ENCODE results near the gene UBE2A.

DNA sequence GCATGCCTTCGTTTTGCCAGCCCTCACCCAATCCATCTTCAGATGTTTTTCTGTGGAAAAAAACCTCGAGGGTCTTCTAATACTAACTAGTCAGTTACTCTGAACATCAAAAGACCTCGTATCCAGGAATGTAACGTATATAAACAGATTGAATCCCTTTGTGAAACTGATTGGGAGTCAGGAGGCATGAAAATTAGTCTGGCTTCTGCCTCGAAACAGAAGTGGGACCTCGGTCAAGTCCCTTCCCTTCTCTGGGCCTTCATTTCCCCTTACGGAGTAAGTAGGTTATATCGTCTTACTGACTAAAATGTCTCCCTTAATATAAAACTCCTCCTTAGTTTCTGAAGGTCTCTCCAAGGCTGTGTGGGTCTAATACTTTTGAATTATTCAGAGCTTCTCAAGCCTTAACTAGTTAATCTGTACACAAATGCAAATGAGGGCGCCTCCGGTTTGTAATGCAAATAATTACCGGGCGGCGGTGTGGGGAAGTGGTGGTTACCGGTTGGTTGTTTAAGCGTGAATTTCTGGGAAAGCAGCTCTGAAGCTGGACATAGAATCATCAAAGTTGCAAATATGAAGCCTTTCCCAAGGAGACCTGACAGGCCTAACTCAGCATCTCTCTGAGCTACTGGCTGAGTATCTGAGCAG is 43.3 kb downstream of the UBE2A start:
- TF ChIP-seq, protein P1, sequence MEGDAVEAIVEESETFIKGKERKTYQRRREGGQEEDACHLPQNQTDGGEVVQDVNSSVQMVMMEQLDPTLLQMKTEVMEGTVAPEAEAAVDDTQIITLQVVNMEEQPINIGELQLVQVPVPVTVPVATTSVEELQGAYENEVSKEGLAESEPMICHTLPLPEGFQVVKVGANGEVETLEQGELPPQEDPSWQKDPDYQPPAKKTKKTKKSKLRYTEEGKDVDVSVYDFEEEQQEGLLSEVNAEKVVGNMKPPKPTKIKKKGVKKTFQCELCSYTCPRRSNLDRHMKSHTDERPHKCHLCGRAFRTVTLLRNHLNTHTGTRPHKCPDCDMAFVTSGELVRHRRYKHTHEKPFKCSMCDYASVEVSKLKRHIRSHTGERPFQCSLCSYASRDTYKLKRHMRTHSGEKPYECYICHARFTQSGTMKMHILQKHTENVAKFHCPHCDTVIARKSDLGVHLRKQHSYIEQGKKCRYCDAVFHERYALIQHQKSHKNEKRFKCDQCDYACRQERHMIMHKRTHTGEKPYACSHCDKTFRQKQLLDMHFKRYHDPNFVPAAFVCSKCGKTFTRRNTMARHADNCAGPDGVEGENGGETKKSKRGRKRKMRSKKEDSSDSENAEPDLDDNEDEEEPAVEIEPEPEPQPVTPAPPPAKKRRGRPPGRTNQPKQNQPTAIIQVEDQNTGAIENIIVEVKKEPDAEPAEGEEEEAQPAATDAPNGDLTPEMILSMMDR (conservative IDR thresholded peaks at IDR 0.05; ENCODE audit: low read depth, low read length), result no peak
- no peak for TF ChIP-seq EZH2 (IDR thresholded peaks at IDR 0.05; ENCODE audit: low read length, unreplicated experiment)
- TF ChIP-seq EZH2phosphoT487 (IDR thresholded peaks at IDR 0.05; ENCODE audit: borderline replicate concordance, low read length), result no peak
